Smooth muscle cell (in vitro differentiated cells): ENCODE measurements around the gene AGPAT3. TPM values are rescaled to one million over a fixed set of nuclear protein-coding genes. Genes with fewer than 3 reads are reported as not detected.

Experiments used
- DNase-seq: peaks from one replicate; lab custom pipeline; 2025; ENCODE audit not compliant: unreplicated experiment; lab: John Stamatoyannopoulos, UW
- H2AFZ ChIP-seq: fragments of 200-600 bp; sonication (generic); 2 replicates; pipeline ENCODE4 v1.6.0; 2016; ENCODE audit warnings: antibody characterized with exemption, low read depth, mild to moderate bottlenecking
- H3F3A ChIP-seq: fragments of 200-600 bp; sonication (generic); 2 replicates; pipeline ENCODE4 v1.6.0; 2017; ENCODE audit warnings: antibody characterized with exemption, low read depth
- H3K27ac ChIP-seq: fragments of 200-600 bp; sonication (generic); 2 replicates; pipeline ENCODE4 v1.5.1; 2016; ENCODE audit warnings: low read depth, mild to moderate bottlenecking
- H3K27me3 ChIP-seq: fragments of 200-600 bp; sonication (generic); 2 replicates; pipeline ENCODE4 v1.6.1; 2016; ENCODE audit warnings: low read depth, mild to moderate bottlenecking
- H3K36me3 ChIP-seq: fragments of 200-600 bp; sonication (generic); 2 replicates; pipeline ENCODE4 v1.5.1; 2016; ENCODE audit warnings: low read depth
- H3K4me1 ChIP-seq: fragments of 200-600 bp; sonication (generic); 2 replicates; pipeline ENCODE4 v1.5.1; 2016; ENCODE audit warnings: low read depth
- H3K4me2 ChIP-seq: fragments of 200-600 bp; sonication (generic); 2 replicates; pipeline ENCODE4 v1.6.0; 2016; ENCODE audit warnings: mild to moderate bottlenecking
- H3K4me3 ChIP-seq: fragments of 200-600 bp; sonication (generic); 2 replicates; pipeline ENCODE4 v1.5.1; 2016; ENCODE audit warnings: mild to moderate bottlenecking
- H3K79me2 ChIP-seq: fragments of 200-600 bp; sonication (generic); 2 replicates; pipeline ENCODE4 v1.6.0; 2016; ENCODE audit warnings: low read depth, mild to moderate bottlenecking
- H3K9ac ChIP-seq: fragments of 200-600 bp; sonication (generic); 2 replicates; pipeline ENCODE4 v1.6.0; 2016; ENCODE audit warnings: low read depth
- H3K9me3 ChIP-seq: fragments of 200-600 bp; sonication (generic); replicated peaks from 2 replicates; pipeline ENCODE4 v1.5.1; 2016; ENCODE audit warnings: low read depth
- H4K20me1 ChIP-seq: fragments of 200-600 bp; sonication (generic); 2 replicates; pipeline ENCODE4 v1.6.0; 2016; ENCODE audit warnings: low read depth
- WGBS: methylation state at CpG from one replicate; pipeline ENCODE4 v1.1.7; 2016; ENCODE audit warnings: low lambda C conversion rate; 5-methylcytosine and 5-hydroxymethylcytosine counted together
- polyA plus RNA-seq: library from polyadenylated mRNA; unstranded; fragments of >200 nt; fragmentation: Nextera tagmentation; extraction: Ambion mirVana; gene quantifications from 2 replicates; pipeline ENCODE4 v1.2.1, GENCODE V29; 2016
- total RNA-seq: library from RNA; depleted of rRNA; stranded (reverse); fragments of >200 nt; gene quantifications from 2 replicates; pipeline ENCODE4 v1.2.3, GENCODE V29; 2014
- TF ChIP-seq, protein P1 (sequence below): fragments of 200-600 bp; sonication (generic); IDR thresholded peaks from 2 replicates; pipeline ENCODE4 v1.5.1; 2017; ENCODE audit warnings: borderline replicate concordance, mild to moderate bottlenecking, antibody characterized with exemption; ENCODE audit not compliant: insufficient read depth, poor library complexity, severe bottlenecking

AGPAT3 gene
- total and polyA plus RNA-seq, 2 experiments from 2014 or later = 10.9 to 17.2 TPM

DNA sequence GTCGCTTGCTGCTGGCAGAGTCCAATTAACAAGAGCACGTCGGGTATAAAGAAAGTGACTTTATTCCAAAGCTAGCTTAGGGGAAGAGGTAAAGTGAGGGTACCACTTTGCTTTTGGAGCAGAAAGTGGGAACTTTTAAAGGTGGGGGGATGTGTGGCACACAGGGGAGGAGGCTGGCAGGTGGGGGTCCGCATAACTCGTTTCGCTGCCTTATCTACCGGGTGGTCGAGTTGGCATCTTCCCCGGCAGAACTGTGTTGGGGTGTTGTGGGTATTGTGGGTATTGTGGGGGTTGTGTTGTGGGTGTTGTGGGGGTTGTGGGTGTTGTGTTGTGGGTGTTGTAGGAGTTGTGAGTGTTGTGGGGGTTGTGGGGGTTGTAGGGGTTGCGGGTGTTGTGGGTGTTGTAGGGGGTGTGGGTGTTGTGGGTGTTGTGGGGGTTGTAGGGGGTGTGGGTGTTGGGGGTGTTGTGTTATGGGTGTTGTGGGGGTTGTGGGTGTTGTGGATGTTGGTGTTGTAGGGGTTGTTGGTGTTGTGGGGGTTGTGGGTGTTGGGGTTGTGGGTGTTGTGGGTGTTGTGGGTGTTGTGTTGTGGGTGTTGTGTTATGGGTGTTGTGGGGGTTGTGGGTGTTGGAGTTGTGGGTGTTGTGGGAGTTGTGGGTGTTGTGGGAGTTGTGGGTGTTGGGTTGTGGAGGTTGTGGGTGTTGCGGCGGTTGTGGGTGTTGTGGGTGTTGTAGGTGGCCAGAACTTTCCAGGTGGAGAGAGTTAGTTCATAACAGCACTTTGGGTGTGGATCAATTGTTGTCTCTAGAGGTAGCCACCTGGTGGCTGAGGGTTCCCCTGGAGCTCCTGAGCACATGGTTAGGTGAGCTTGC, 52.7 kb downstream of the AGPAT3 start:
- Histone ChIP-seq H3K4me1 (peaks cover 24% of the 10 kb centered on the region), H3K27me3 (no peaks in the 10 kb centered on the region), H3K79me2 (peaks cover 31% of the 10 kb centered on the region), H3F3A (no peaks in the 10 kb centered on the region), H3K36me3 (no peaks in the 10 kb centered on the region), H3K27ac (no peak overlapping the region), H3K9me3 (no peaks in the 10 kb centered on the region), H4K20me1 (peaks cover 88% of the 10 kb centered on the region), H3K9ac (no peak overlapping the region), H3K4me3 (no peak overlapping the region), H2AFZ (no peak overlapping the region), H3K4me2 (no peak overlapping the region)
- TF ChIP-seq, protein P1, sequence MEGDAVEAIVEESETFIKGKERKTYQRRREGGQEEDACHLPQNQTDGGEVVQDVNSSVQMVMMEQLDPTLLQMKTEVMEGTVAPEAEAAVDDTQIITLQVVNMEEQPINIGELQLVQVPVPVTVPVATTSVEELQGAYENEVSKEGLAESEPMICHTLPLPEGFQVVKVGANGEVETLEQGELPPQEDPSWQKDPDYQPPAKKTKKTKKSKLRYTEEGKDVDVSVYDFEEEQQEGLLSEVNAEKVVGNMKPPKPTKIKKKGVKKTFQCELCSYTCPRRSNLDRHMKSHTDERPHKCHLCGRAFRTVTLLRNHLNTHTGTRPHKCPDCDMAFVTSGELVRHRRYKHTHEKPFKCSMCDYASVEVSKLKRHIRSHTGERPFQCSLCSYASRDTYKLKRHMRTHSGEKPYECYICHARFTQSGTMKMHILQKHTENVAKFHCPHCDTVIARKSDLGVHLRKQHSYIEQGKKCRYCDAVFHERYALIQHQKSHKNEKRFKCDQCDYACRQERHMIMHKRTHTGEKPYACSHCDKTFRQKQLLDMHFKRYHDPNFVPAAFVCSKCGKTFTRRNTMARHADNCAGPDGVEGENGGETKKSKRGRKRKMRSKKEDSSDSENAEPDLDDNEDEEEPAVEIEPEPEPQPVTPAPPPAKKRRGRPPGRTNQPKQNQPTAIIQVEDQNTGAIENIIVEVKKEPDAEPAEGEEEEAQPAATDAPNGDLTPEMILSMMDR = no peak
- 96% methylated on average over 9 of the region's 12 CpGs for WGBS
- DNase-seq = no peak

DNA sequence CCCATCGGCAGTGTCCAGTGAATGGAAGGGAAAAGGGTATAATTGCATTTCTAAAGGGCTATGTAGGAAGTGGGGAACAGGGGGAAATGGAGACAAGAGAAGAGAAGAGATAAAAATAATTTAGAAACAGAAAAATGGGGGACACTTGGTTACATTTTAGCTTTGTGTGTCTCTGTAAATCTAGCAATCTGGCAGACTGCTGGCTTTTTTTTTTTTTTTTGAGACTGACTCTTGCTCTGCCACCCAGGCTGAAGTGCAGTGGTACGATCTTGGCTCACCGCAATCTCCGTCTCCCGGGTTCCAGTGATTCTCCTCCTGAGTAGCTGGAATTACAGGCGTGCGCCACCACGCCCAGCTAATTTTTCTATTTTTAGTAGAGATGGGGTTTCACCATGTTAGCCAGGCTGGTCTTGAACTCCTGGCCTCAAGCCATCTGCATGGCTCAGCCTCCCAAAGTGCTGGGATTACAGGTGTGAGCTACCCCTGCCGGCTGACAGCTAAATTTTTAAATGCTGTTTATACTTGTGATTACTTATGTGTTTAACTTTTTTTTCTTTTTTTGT, 53.4 kb downstream of the AGPAT3 start:
- H3K27ac ChIP-seq = no peak overlapping the region
- no peak overlapping the region for H3K4me3 ChIP-seq
- DNase-seq = no peak
- no peaks in the 10 kb centered on the region for H3F3A ChIP-seq
- H4K20me1 ChIP-seq = peaks cover 91% of the 10 kb centered on the region
- H2AFZ ChIP-seq = no peak overlapping the region
- WGBS = 96% methylated on average over 9 of the region's 9 CpGs
- H3K4me1 ChIP-seq = peaks cover 24% of the 10 kb centered on the region
- no peaks in the 10 kb centered on the region for H3K36me3 ChIP-seq
- H3K27me3 ChIP-seq = no peaks in the 10 kb centered on the region
- H3K9ac ChIP-seq = no peak overlapping the region
- peaks cover 31% of the 10 kb centered on the region for H3K79me2 ChIP-seq
- H3K4me2 ChIP-seq = no peak overlapping the region
- no peaks in the 10 kb centered on the region for H3K9me3 ChIP-seq
- TF ChIP-seq, protein P1 = no peak

DNA sequence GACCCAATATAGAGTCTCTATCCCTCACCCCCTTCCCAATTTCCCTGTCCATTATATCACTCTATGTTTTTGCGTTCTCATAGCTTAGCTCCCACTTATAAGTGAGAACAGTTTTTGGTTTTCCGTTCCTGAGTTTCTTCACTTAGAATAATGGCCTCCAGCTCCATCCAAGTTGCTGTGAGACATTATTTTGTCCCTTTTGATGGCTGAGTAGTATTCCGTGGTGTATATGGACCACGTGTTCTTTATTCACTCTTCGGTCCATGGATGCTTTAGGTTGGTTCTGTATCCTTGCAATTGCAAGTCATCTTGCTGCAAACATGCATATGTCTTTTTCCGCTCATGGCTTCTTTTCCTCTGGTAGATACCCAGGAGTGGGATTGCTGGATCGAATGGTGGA, 54.3 kb downstream of the AGPAT3 start:
- Histone ChIP-seq H2AFZ (no peak overlapping the region), H3K9me3 (no peaks in the 10 kb centered on the region), H3K4me3 (no peak overlapping the region), H3K4me1 (peaks cover 24% of the 10 kb centered on the region), H3F3A (no peaks in the 10 kb centered on the region), H3K27me3 (no peaks in the 10 kb centered on the region), H3K9ac (no peak overlapping the region), H3K36me3 (no peaks in the 10 kb centered on the region), H3K27ac (no peak overlapping the region), H4K20me1 (peaks cover 88% of the 10 kb centered on the region), H3K79me2 (peaks cover 28% of the 10 kb centered on the region), H3K4me2 (no peak overlapping the region)
- no peak for DNase-seq
- TF ChIP-seq, protein P1 = no peak
- WGBS = 96% methylated on average over 7 of the region's 7 CpGs
